DOHH2 (cell line): ENCODE data around the gene RNU7-1.

Experiments used
- EZH2phosphoT487 ChIP-seq: fragments of 200-600 bp; sonication (generic); IDR thresholded peaks from 2 replicates; pipeline ENCODE4 v1.6.1; 2017; ENCODE audit warnings: borderline replicate concordance, mild to moderate bottlenecking, antibody characterized with exemption, low read length, moderate library complexity, mixed read lengths
- TF ChIP-seq, protein P1 (sequence below): fragments of 200-600 bp; sonication (generic); IDR thresholded peaks from one replicate; pipeline ENCODE4 v1.5.1; 2014; ENCODE audit warnings: antibody characterized with exemption, mild to moderate bottlenecking, low read depth, low read length; ENCODE audit not compliant: poor library complexity, severe bottlenecking

DNA sequence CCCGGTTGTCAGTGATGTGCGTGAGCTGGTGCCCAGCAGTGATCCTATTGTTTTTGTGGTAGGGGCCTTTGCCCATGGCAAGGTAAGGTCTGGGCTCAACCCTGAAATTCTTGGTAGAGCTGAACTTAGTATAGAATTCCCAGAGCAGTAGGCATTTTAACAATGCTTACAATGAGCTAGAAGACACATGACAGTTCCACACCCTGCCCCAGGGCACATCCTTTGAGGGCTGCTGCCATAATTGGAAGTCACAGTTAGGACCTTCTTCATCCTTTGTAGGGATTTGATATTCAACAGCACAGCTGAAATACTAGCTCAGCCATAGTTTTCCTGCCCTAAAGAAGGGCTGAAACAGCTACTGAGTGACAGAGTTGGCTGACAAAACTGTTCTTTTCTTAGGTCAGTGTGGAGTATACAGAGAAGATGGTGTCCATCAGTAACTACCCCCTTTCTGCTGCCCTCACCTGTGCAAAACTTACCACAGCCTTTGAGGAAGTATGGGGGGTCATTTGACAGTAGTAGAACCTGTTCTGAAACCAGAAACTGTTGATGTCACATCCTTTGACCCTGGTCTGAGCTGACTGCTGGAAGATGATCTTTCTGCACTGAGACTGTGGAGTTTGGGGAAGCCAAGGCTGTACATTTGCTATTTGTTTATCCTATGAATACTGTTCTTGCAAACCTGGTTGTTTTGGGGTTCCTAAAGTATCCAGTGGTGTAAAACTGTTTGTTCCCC is 31.8 kb downstream of the RNU7-1 start:
- TF ChIP-seq, protein P1, sequence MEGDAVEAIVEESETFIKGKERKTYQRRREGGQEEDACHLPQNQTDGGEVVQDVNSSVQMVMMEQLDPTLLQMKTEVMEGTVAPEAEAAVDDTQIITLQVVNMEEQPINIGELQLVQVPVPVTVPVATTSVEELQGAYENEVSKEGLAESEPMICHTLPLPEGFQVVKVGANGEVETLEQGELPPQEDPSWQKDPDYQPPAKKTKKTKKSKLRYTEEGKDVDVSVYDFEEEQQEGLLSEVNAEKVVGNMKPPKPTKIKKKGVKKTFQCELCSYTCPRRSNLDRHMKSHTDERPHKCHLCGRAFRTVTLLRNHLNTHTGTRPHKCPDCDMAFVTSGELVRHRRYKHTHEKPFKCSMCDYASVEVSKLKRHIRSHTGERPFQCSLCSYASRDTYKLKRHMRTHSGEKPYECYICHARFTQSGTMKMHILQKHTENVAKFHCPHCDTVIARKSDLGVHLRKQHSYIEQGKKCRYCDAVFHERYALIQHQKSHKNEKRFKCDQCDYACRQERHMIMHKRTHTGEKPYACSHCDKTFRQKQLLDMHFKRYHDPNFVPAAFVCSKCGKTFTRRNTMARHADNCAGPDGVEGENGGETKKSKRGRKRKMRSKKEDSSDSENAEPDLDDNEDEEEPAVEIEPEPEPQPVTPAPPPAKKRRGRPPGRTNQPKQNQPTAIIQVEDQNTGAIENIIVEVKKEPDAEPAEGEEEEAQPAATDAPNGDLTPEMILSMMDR: no peak
- TF ChIP-seq EZH2phosphoT487: no peak
